ENCODE data around the gene HTR3B.

HTR3B gene

GRCh38 chr11:113974741-113975470 lies 70.3 kb downstream of the HTR3B start, which contains the start of gene HTR3A:
Gene HTR3A, plus strand, starts transcription at chr11:113975108. Its CDS starts 218 bp downstream, at chr11:113975326.
- H3K36me3 Mint-ChIP-seq (ENCODE audit: insufficient read depth): peaks cover 3% of the 10 kb centered on the region
- peaks cover 0 to 3% of the 10 kb centered on the region in 2 donors for H3K4me1 Mint-ChIP-seq (ENCODE audit: low read depth in 2 of 2)
- H3K9me3 Mint-ChIP-seq: no peaks in the 10 kb centered on the region
- H3K4me3 Mint-ChIP-seq: no peak within 1 kb of the TSS
- peaks cover 45 to 70% of the 10 kb centered on the region in 2 donors for H3K27me3 Mint-ChIP-seq
- ATAC-seq (replicated peaks): no peak
- no peak for DNase-seq
- peak within 1 kb of the TSS in 1 of 2 donors; percentile 38 for H3K27ac Mint-ChIP-seq

GRCh38 chr11:113977071-113977490 lies 72.5 kb downstream of the HTR3B start:
- ATAC-seq (replicated peaks) (no peak), DNase-seq (no peak)
- no peaks in the 10 kb centered on the region for H3K9me3 Mint-ChIP-seq
- H3K27ac Mint-ChIP-seq: no peak overlapping the region
- H3K4me1 Mint-ChIP-seq (ENCODE audit: low read depth in 2 of 2): peaks cover 0 to 3% of the 10 kb centered on the region in 2 donors
- H3K27me3 Mint-ChIP-seq: peaks cover 41 to 73% of the 10 kb centered on the region in 2 donors
- H3K4me3 Mint-ChIP-seq: no peak overlapping the region
- peaks cover 3% of the 10 kb centered on the region for H3K36me3 Mint-ChIP-seq (ENCODE audit: insufficient read depth)

- peaks cover 41 to 71% of the 10 kb centered on the region in 2 donors for H3K27me3 Mint-ChIP-seq
- DNase-seq (no peak), ATAC-seq (replicated peaks) (peak; percentile 48)
- H3K4me1 Mint-ChIP-seq (ENCODE audit: low read depth in 2 of 2): peaks cover 0 to 3% of the 10 kb centered on the region in 2 donors
- H3K4me3 Mint-ChIP-seq: no peak overlapping the region
- H3K36me3 Mint-ChIP-seq (ENCODE audit: insufficient read depth): peaks cover 3% of the 10 kb centered on the region
- no peaks in the 10 kb centered on the region for H3K9me3 Mint-ChIP-seq
- H3K27ac Mint-ChIP-seq: no peak overlapping the region
Measured at GRCh38 chr11:113977701-113978100, 73.1 kb downstream of the HTR3B start.

- Mint-ChIP-seq H3K9me3 (no peaks in the 10 kb centered on the region), H3K4me3 (no peak overlapping the region), H3K27me3 (peaks cover 56 to 87% of the 10 kb centered on the region in 2 donors), H3K4me1 (ENCODE audit: low read depth in 2 of 2) (peaks cover 0 to 3% of the 10 kb centered on the region in 2 donors), H3K36me3 (ENCODE audit: insufficient read depth) (no peaks in the 10 kb centered on the region), H3K27ac (no peak overlapping the region)
- DNase-seq (no peak), ATAC-seq (replicated peaks) (no peak)
Measured at GRCh38 chr11:113979431-113979830, 74.8 kb downstream of the HTR3B start.

- H3K4me3 Mint-ChIP-seq: no peak overlapping the region
- H3K36me3 Mint-ChIP-seq (ENCODE audit: insufficient read depth): no peaks in the 10 kb centered on the region
- H3K9me3 Mint-ChIP-seq: no peaks in the 10 kb centered on the region
- no peak overlapping the region for H3K27ac Mint-ChIP-seq
- peaks cover 56 to 89% of the 10 kb centered on the region in 2 donors for H3K27me3 Mint-ChIP-seq
- no peak for ATAC-seq (replicated peaks)
- peaks cover 0 to 3% of the 10 kb centered on the region in 2 donors for H3K4me1 Mint-ChIP-seq (ENCODE audit: low read depth in 2 of 2)
- DNase-seq: no peak
Measured at GRCh38 chr11:113980785-113981184, 76.2 kb downstream of the HTR3B start.

GRCh38 chr11:113982306-113982705 lies 77.7 kb downstream of the HTR3B start:
- H3K27ac Mint-ChIP-seq: no peak overlapping the region
- H3K9me3 Mint-ChIP-seq: no peaks in the 10 kb centered on the region
- ATAC-seq (replicated peaks) (no peak), DNase-seq (no peak)
- peaks cover 55 to 89% of the 10 kb centered on the region in 2 donors for H3K27me3 Mint-ChIP-seq
- no peak overlapping the region for H3K4me3 Mint-ChIP-seq
- no peaks in the 10 kb centered on the region for H3K36me3 Mint-ChIP-seq (ENCODE audit: insufficient read depth)
- H3K4me1 Mint-ChIP-seq (ENCODE audit: low read depth in 2 of 2): peaks cover 0 to 2% of the 10 kb centered on the region in 2 donors

- H3K36me3 Mint-ChIP-seq (ENCODE audit: insufficient read depth): no peaks in the 10 kb centered on the region
- H3K27ac Mint-ChIP-seq: no peak overlapping the region
- peaks cover 58 to 89% of the 10 kb centered on the region in 2 donors for H3K27me3 Mint-ChIP-seq
- no peak overlapping the region for H3K4me3 Mint-ChIP-seq
- no peaks in the 10 kb centered on the region for H3K4me1 Mint-ChIP-seq (ENCODE audit: low read depth in 2 of 2)
- H3K9me3 Mint-ChIP-seq: no peaks in the 10 kb centered on the region
- DNase-seq: no peak
- no peak for ATAC-seq (replicated peaks)
Measured at GRCh38 chr11:113984781-113985180, 80.2 kb downstream of the HTR3B start.

GRCh38 chr11:113985906-113986305 lies 81.3 kb downstream of the HTR3B start:
- peaks cover 58 to 89% of the 10 kb centered on the region in 2 donors for H3K27me3 Mint-ChIP-seq
- DNase-seq (no peak), ATAC-seq (replicated peaks) (no peak)
- H3K36me3 Mint-ChIP-seq (ENCODE audit: insufficient read depth): no peaks in the 10 kb centered on the region
- H3K27ac Mint-ChIP-seq: no peak overlapping the region
- H3K9me3 Mint-ChIP-seq: no peaks in the 10 kb centered on the region
- H3K4me3 Mint-ChIP-seq: no peak overlapping the region
- H3K4me1 Mint-ChIP-seq (ENCODE audit: low read depth in 2 of 2): no peaks in the 10 kb centered on the region

GRCh38 chr11:113986351-113987140 lies 82.0 kb downstream of the HTR3B start:
- Mint-ChIP-seq H3K27me3 (peaks cover 64 to 91% of the 10 kb centered on the region in 2 donors), H3K36me3 (ENCODE audit: insufficient read depth) (no peaks in the 10 kb centered on the region), H3K4me3 (no peak overlapping the region), H3K9me3 (no peaks in the 10 kb centered on the region), H3K4me1 (ENCODE audit: low read depth in 2 of 2) (no peaks in the 10 kb centered on the region), H3K27ac (no peak overlapping the region)
- ATAC-seq (replicated peaks) (no peak), DNase-seq (no peak)

- H3K27me3 Mint-ChIP-seq: peaks cover 69 to 99% of the 10 kb centered on the region in 2 donors
- no peaks in the 10 kb centered on the region for H3K9me3 Mint-ChIP-seq
- DNase-seq (no peak), ATAC-seq (replicated peaks) (no peak)
- H3K27ac Mint-ChIP-seq: no peak overlapping the region
- H3K4me1 Mint-ChIP-seq (ENCODE audit: low read depth in 2 of 2): no peaks in the 10 kb centered on the region
- H3K36me3 Mint-ChIP-seq (ENCODE audit: insufficient read depth): no peaks in the 10 kb centered on the region
- H3K4me3 Mint-ChIP-seq: no peak overlapping the region
Measured at GRCh38 chr11:113989381-113989780, 84.8 kb downstream of the HTR3B start.

GRCh38 chr11:113989916-113990315 lies 85.3 kb downstream of the HTR3B start:
- Mint-ChIP-seq H3K4me1 (ENCODE audit: low read depth in 2 of 2) (peaks cover 0 to 4% of the 10 kb centered on the region in 2 donors), H3K9me3 (no peaks in the 10 kb centered on the region), H3K27me3 (peaks cover 66 to 99% of the 10 kb centered on the region in 2 donors), H3K4me3 (no peak overlapping the region), H3K36me3 (ENCODE audit: insufficient read depth) (no peaks in the 10 kb centered on the region), H3K27ac (no peak overlapping the region)
- DNase-seq: no peak
- no peak for ATAC-seq (replicated peaks)

- ATAC-seq (replicated peaks): no peak
- Mint-ChIP-seq H3K27me3 (peaks cover 58 to 89% of the 10 kb centered on the region in 2 donors), H3K4me3 (no peak overlapping the region), H3K4me1 (ENCODE audit: low read depth in 2 of 2) (peaks cover 0 to 4% of the 10 kb centered on the region in 2 donors), H3K27ac (no peak overlapping the region), H3K36me3 (ENCODE audit: insufficient read depth) (no peaks in the 10 kb centered on the region), H3K9me3 (no peaks in the 10 kb centered on the region)
- DNase-seq: no peak
Measured at GRCh38 chr11:113991170-113991569, 86.6 kb downstream of the HTR3B start.

GRCh38 chr11:113991718-113992458 lies 87.3 kb downstream of the HTR3B start:
- H3K27me3 Mint-ChIP-seq: peaks cover 51 to 82% of the 10 kb centered on the region in 2 donors

More at GRCh38 chr11:113991718-113992458, 87.3 kb downstream of the HTR3B start:
- H3K4me3 Mint-ChIP-seq: no peak overlapping the region
- no peak for ATAC-seq (replicated peaks)
- no peaks in the 10 kb centered on the region for H3K36me3 Mint-ChIP-seq (ENCODE audit: insufficient read depth)
- H3K4me1 Mint-ChIP-seq (ENCODE audit: low read depth in 2 of 2): peaks cover 0 to 4% of the 10 kb centered on the region in 2 donors
- DNase-seq: no peak
- H3K27ac Mint-ChIP-seq: no peak overlapping the region
- no peaks in the 10 kb centered on the region for H3K9me3 Mint-ChIP-seq

Measured in effector memory CD8-positive, alpha-beta T cell (primary cell).